Lower leg skin (tissue), 3 donors: ENCODE data around the gene SEPHS1.

Experiments used
- CTCF ChIP-seq, 3 donors: fragments of 450-650 bp; IDR thresholded peaks; one replicate each; pipeline ENCODE4 v1.5.1; 2016; ENCODE audit warnings: antibody characterized with exemption in 3 of 3, mild to moderate bottlenecking in 3 of 3, moderate library complexity in 2 of 3
- POLR2A ChIP-seq, 2 donors: fragments of 450-650 bp; IDR thresholded peaks; one replicate each; pipeline ENCODE4 v1.6.1; 2016 to 2017; ENCODE audit warnings: antibody characterized with exemption in 2 of 2, mild to moderate bottlenecking in 1 of 2, moderate library complexity in 1 of 2

- TF ChIP-seq CTCF (IDR thresholded peaks at IDR 0.05): no peak
- TF ChIP-seq POLR2A (IDR thresholded peaks at IDR 0.05): no peak
These were observed 12.5 kb upstream of the SEPHS1 start for GRCh38 chr10:13360587-13360986.
